Neutrophil (primary cell): ENCODE results near the gene VEZT.

Experiments used
- H3K27ac ChIP-seq: fragments of 200-600 bp; sonication (generic); 2 replicates; pipeline ENCODE4 v1.5.1; 2016; ENCODE audit warnings: mild to moderate bottlenecking, moderate library complexity
- H3K27me3 ChIP-seq: fragments of 200-600 bp; sonication (generic); 2 replicates; pipeline ENCODE4 v1.6.0; 2016; ENCODE audit warnings: mild to moderate bottlenecking
- H3K36me3 ChIP-seq: fragments of 200-600 bp; sonication (generic); 2 replicates; pipeline ENCODE4 v1.5.1; 2017
- H3K4me1 ChIP-seq, 2 experiments: fragments of 200-600 bp in 1 of 2; sonication (generic) in 1 of 2; 1 replicate in 1 of 2; 2 replicates in 1 of 2; pipeline versions ENCODE4 v1.5.1 to v1.6.1; 2013 to 2016; ENCODE audit warnings: low read depth in 1 of 2, low read length in 1 of 2, mild to moderate bottlenecking in 1 of 2, moderate library complexity in 1 of 2; ENCODE audit not compliant: control insufficient read depth in 1 of 2, insufficient read depth in 1 of 2
- H3K4me3 ChIP-seq, 2 experiments: fragments of 200-600 bp in 1 of 2; sonication (generic) in 1 of 2; 1 replicate in 1 of 2; 2 replicates in 1 of 2; pipeline ENCODE4 v1.5.1; 2013 to 2016; ENCODE audit warnings: low read depth in 1 of 2, low read length in 1 of 2, mild to moderate bottlenecking in 1 of 2, moderate library complexity in 1 of 2
- H3K9me3 ChIP-seq: fragments of 200-600 bp; sonication (generic); 2 replicates; pipeline ENCODE4 v1.5.1; 2016
- TF ChIP-seq, protein P1 (sequence below): fragments of 200-600 bp; sonication (generic); IDR thresholded peaks from 2 replicates; pipeline ENCODE4 v1.5.1; 2016; ENCODE audit warnings: antibody characterized with exemption

VEZT gene

DNA sequence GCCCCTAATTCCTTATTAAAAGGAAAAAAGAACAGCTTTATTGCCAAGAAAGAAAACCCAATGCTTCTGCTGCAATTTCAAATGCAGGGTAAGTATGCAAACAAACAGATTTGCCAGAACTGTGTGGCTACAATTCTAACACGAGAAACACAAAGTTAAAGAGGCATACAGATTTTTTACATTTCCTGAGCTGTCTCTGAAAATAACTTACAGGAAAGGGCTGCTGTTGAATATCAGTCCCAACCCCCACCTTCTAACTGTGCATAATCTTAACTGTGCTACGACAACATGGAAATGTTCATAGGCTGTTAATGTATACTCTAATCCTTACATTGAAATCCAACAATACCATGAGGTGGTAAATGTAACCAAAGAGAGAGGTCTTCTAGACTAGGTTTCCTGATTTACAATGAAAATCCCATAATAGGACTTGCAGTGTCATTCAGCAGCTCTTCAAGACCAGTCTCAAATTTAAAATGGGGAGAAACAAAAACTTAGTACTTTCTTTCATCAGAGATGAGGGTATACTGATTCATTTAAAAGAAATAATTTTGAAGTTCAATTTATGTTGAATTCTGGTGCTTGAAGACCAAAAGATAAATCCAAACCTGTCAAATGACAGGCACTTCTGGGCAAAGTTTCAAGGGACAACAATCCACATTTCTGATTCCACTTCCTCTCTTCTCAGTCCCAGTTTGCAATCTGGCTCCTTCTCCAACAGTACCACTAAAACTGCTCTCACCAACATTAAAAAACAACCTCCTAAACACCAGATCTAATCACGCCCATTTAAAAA lies 14.7 kb upstream of the VEZT start:
- TF ChIP-seq, protein P1, sequence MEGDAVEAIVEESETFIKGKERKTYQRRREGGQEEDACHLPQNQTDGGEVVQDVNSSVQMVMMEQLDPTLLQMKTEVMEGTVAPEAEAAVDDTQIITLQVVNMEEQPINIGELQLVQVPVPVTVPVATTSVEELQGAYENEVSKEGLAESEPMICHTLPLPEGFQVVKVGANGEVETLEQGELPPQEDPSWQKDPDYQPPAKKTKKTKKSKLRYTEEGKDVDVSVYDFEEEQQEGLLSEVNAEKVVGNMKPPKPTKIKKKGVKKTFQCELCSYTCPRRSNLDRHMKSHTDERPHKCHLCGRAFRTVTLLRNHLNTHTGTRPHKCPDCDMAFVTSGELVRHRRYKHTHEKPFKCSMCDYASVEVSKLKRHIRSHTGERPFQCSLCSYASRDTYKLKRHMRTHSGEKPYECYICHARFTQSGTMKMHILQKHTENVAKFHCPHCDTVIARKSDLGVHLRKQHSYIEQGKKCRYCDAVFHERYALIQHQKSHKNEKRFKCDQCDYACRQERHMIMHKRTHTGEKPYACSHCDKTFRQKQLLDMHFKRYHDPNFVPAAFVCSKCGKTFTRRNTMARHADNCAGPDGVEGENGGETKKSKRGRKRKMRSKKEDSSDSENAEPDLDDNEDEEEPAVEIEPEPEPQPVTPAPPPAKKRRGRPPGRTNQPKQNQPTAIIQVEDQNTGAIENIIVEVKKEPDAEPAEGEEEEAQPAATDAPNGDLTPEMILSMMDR: no peak
- peaks cover 6% of the 10 kb centered on the region in 2 experiments for H3K4me1 ChIP-seq
- no peaks in the 10 kb centered on the region for H3K27me3 ChIP-seq
- no peak overlapping the region for H3K4me3 ChIP-seq
- no peaks in the 10 kb centered on the region for H3K36me3 ChIP-seq
- H3K9me3 ChIP-seq: no peaks in the 10 kb centered on the region
- H3K27ac ChIP-seq: no peak overlapping the region

DNA sequence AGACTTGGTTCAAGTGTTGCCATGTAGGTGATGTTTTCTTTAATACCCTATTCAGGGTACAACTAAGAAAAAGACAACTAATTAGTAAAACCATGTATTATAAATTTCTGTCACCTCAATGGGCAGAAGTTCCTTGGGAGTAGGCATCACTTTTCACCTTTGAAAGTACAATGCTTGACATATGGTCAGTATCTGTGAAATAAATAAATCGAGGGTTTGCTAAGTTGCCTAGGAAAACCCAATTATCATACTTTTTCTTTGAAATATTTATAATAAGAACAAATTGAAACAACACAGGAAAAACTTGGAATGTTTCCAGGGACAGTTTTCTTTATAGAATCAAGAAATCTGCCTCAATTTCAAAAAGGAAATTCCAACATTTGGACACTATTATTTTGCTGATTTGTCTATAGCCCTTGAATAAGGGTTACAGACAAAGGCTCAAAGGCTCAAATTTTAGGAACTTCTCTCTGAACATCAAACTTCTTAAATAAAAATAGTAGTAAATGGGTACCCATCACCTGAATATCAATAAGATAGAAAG lies 14.0 kb upstream of the VEZT start:
- Histone ChIP-seq H3K36me3 (no peaks in the 10 kb centered on the region), H3K4me1 (peaks cover 5 to 6% of the 10 kb centered on the region in 2 experiments), H3K27me3 (no peaks in the 10 kb centered on the region), H3K27ac (no peak overlapping the region), H3K9me3 (no peaks in the 10 kb centered on the region), H3K4me3 (no peak overlapping the region)
- TF ChIP-seq, protein P1: no peak

DNA sequence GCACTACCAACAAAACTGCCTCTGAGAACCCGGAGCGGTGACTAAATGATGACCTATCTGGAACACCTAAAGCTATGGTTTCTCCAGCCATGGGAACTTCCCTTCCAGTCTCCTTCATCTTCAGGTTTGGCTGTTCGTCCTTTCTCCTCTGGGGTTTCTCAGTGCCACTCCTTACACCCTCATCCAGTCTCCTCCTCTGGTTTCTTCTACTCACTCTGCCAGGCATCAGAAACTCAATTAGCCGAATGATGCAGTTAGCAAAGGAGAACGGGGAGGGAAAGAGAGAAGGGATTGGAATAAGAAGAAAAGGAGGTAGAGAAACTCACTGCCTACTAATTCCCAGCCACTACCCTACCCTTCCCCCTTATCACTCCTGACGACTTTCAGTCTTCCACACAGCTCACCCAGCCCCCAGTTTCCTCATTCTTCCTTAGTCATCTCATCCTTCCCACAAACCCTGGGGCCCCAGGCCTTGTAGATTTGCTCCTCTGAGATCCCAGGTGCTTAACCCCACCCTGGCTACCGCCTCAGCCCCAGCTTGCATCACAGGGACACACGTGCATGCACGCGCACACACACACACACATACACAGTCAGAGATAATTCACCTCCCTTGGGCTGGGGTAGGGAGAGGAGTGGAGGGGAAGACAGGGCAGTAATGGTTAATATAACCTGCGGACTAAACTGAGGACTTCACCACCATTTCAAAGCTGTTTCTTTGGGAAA lies 13.3 kb upstream of the VEZT start:
- no peaks in the 10 kb centered on the region for H3K27me3 ChIP-seq
- H3K27ac ChIP-seq: no peak overlapping the region
- no peaks in the 10 kb centered on the region for H3K4me1 ChIP-seq

DNA sequence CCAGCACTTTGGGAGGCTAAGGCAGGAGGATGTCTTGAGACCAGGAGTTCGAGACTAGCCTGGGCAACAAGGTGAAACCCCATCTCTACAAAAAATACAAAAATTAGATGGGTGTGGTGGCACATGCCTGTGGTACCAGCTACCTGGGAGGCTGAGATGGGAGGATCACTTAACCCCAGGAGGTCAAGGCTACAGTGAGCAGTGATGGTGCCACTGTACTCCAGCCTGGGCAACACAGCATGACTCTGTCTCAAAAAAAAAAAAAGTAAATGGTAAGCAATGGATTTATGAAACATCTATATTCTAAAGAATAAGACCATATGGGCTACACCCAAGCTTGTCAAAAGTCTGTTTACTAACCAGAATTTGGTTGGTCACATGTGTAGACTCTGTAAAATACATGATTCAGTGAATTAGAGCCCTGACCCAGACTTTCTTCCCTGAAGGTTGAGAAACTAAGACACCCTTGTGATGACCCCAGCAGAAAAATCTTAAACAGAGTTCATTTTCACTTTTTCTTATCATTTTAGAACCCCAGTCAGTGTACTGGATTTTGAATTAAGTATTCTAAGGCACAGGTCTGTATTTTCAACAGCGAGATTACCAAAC lies 12.5 kb upstream of the VEZT start:
- TF ChIP-seq, protein P1: no peak
- H3K9me3 ChIP-seq: no peaks in the 10 kb centered on the region
- no peaks in the 10 kb centered on the region for H3K4me1 ChIP-seq
- no peak overlapping the region for H3K4me3 ChIP-seq
- no peaks in the 10 kb centered on the region for H3K27me3 ChIP-seq
- H3K27ac ChIP-seq: no peak overlapping the region
- no peaks in the 10 kb centered on the region for H3K36me3 ChIP-seq

More for the DNA sequence above, 13.3 kb upstream of the VEZT start:
- H3K36me3 ChIP-seq: no peaks in the 10 kb centered on the region
- TF ChIP-seq, protein P1: no peak
- H3K9me3 ChIP-seq: no peaks in the 10 kb centered on the region
- no peak overlapping the region for H3K4me3 ChIP-seq

DNA sequence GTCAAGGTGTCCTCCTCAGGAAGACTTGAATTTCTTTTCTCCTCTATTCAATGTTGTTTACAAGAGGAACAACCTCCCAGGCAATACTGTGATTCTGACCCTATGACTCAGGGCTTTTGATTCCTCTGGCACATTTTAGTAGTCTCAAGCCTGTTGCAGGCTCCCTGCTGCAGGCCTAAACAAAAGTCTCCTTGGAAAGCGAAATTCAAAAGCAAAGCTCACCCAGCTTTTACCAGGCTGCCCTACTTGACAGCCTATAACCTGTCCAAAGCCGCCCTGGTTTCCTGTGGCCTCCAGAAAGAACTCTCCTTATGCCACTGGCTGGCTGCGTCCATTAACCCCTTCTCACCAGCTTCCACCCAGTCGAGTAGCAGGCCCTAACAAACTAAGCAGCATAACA lies 11.9 kb upstream of the VEZT start:
- Histone ChIP-seq H3K27ac (no peak overlapping the region), H3K27me3 (no peaks in the 10 kb centered on the region), H3K4me3 (no peak overlapping the region), H3K4me1 (no peaks in the 10 kb centered on the region), H3K36me3 (no peaks in the 10 kb centered on the region), H3K9me3 (no peaks in the 10 kb centered on the region)
- TF ChIP-seq, protein P1: no peak
